BJ (cell line): ENCODE measurements around the gene PLPP2. TPM values are rescaled to one million over a fixed set of nuclear protein-coding genes. Genes with fewer than 3 reads are reported as not detected.

Experiments used
- polyA plus RNA-seq: library from polyadenylated mRNA; depleted of rRNA; stranded (reverse); fragments of >200 nt; gene quantifications from 2 replicates; pipeline ENCODE4 v1.2.3, GENCODE V29; 2011; rRNA removed

Gene PLPP2
- polyA plus RNA-seq, 1 experiment: 6.7 TPM

Other genes with a start within 250 kb of the PLPP2 start
- gene OR4F17, start 184.3 kb downstream of the PLPP2 start, polyA plus RNA-seq: not detected in 2 replicates
- 14.8 and 16.2 TPM in 2 replicates for gene MIER2, start 53.4 kb upstream of the PLPP2 start, polyA plus RNA-seq
- gene C2CD4C, start 117.7 kb upstream of the PLPP2 start, polyA plus RNA-seq: 0.04 and 0.07 TPM in 2 replicates
- gene SHC2, start 169.6 kb upstream of the PLPP2 start, polyA plus RNA-seq: 1.3 and 3.4 TPM in 2 replicates
- gene MADCAM1, start 205.1 kb upstream of the PLPP2 start, polyA plus RNA-seq: 0.10 TPM in 1 of 2 replicates, not detected in the other
- gene TPGS1, start 216.1 kb upstream of the PLPP2 start, polyA plus RNA-seq: 4.5 and 6.8 TPM in 2 replicates
- 49.1 and 75.2 TPM in 2 replicates for gene CDC34, start 240.4 kb upstream of the PLPP2 start, polyA plus RNA-seq